Endothelial cell of umbilical vein (primary cell): Measurements from ENCODE around the gene MAFF. TPM values are rescaled to one million over a fixed set of nuclear protein-coding genes. Genes with fewer than 3 reads are reported as not detected.
A peak's percentile ranks its signal among the peaks of the same experiment; 100 is the strongest.

Experiments used
- Bru-seq: library from RNA; stranded (reverse); fragments of 400-500 nt; gene quantifications from one replicate; lab custom pipeline; 2021; lab: Mats Ljungman, UMichigan
- BruChase-seq, 2 experiments: library from RNA; stranded (reverse); fragments of 400-500 nt; gene quantifications; one replicate each; lab custom pipeline; 2021; lab: Mats Ljungman, UMichigan
- BruUV-seq: library from RNA; stranded (reverse); fragments of 400-500 nt; replicated peaks from 2 replicates; lab custom pipeline; 2021; lab: Mats Ljungman, UMichigan
- CTCF ChIA-PET: fragments of 300-600, 350-600 bp; sonication (Branson Sonifier 250); formaldehyde crosslinking; loops from one replicate; lab custom pipeline; 2021; ENCODE audit warnings: antibody characterized with exemption, inconsistent platforms; lab: Charles Lee
- POLR2A ChIA-PET: fragments of 300-600, 350-600 bp; sonication (Branson Sonifier 250); formaldehyde crosslinking; loops from one replicate; lab custom pipeline; 2021; ENCODE audit warnings: antibody characterized with exemption, inconsistent platforms; lab: Charles Lee
- DNase-seq: peaks from one replicate; pipeline ENCODE4 v3.0.0-alpha.2; 2011; ENCODE audit warnings: low read depth, low spot score
- FAIRE-seq: peaks from 2 replicates; lab custom pipeline; 2011; peaks lifted over from hg19 to GRCh38; lab: Jason Lieb, UNC
- H2AFZ ChIP-seq: 2 replicates; pipeline ENCODE4 v1.6.0; 2012; ENCODE audit warnings: low read depth, low read length, control low read depth, inconsistent platforms
- H3K27ac ChIP-seq: 2 replicates; pipeline ENCODE4 v1.5.1; 2011; ENCODE audit warnings: low read depth, mild to moderate bottlenecking, control low read depth, low read length, moderate library complexity; ENCODE audit not compliant: insufficient read depth
- H3K27me3 ChIP-seq, 2 experiments: 2 replicates each; pipeline versions ENCODE4 v1.6.0 to v1.6.1; 2011; ENCODE audit warnings: low read length in 2 of 2, mixed read lengths in 1 of 2; ENCODE audit not compliant: control insufficient read depth in 2 of 2, insufficient read depth in 2 of 2
- H3K36me3 ChIP-seq, 2 experiments: 2 replicates in 1 of 2; 3 replicates in 1 of 2; pipeline ENCODE4 v1.5.1; 2011; ENCODE audit warnings: low read length in 2 of 2, mild to moderate bottlenecking in 1 of 2, moderate library complexity in 1 of 2; ENCODE audit not compliant: control insufficient read depth in 2 of 2, insufficient read depth in 2 of 2; ENCODE audit errors: extremely low read depth in 1 of 2
- H3K4me1 ChIP-seq: 3 replicates; pipeline ENCODE4 v1.5.1; 2011; ENCODE audit warnings: mild to moderate bottlenecking, low read length; ENCODE audit not compliant: control insufficient read depth, insufficient read depth; ENCODE audit errors: extremely low read depth
- H3K4me2 ChIP-seq: 2 replicates; pipeline ENCODE4 v1.6.1; 2011; ENCODE audit warnings: low read length, control low read depth, mixed read lengths; ENCODE audit not compliant: insufficient read depth
- H3K4me3 ChIP-seq, 3 experiments: fragments of 200-600 bp in 1 of 3; sonication (generic), shearing (Covaris generic) in 1 of 3; replicated peaks in 1 of 3; 2 replicates each; pipeline ENCODE4 v1.5.1; 2011 to 2016; ENCODE audit warnings: control low read depth in 3 of 3, low read length in 3 of 3, mild to moderate bottlenecking in 2 of 3, inconsistent platforms in 1 of 3, low read depth in 1 of 3, moderate library complexity in 1 of 3; ENCODE audit not compliant: insufficient read depth in 1 of 3
- H3K79me2 ChIP-seq: 2 replicates; pipeline ENCODE4 v1.6.0; 2012; ENCODE audit warnings: low read length, inconsistent platforms; ENCODE audit not compliant: control insufficient read depth, insufficient read depth
- H3K9ac ChIP-seq: replicated peaks from 2 replicates; pipeline ENCODE3; 2011; ENCODE audit warnings: low read length, control low read depth; ENCODE audit not compliant: insufficient read depth; ENCODE audit errors: extremely low read depth
- H3K9me1 ChIP-seq: replicated peaks from 3 replicates; pipeline ENCODE4 v1.6.0; 2011; ENCODE audit warnings: mild to moderate bottlenecking, low read length; ENCODE audit not compliant: control insufficient read depth, insufficient read depth; ENCODE audit errors: extremely low read depth
- H3K9me3 ChIP-seq: replicated peaks from 2 replicates; pipeline ENCODE4 v1.5.1; 2012; ENCODE audit warnings: low read length, inconsistent platforms; ENCODE audit not compliant: control insufficient read depth, insufficient read depth
- H4K20me1 ChIP-seq: replicated peaks from 2 replicates; pipeline ENCODE3; 2011; ENCODE audit warnings: mild to moderate bottlenecking, low read length; ENCODE audit not compliant: control insufficient read depth, insufficient read depth; ENCODE audit errors: extremely low read depth
- CTCF ChIP-seq, 2 donors: IDR thresholded peaks; 1 replicate in 1 of 2; 2 replicates in 1 of 2; pipeline ENCODE4 v1.5.1; 2011; ENCODE audit warnings: low read length in 2 of 2, mild to moderate bottlenecking in 2 of 2, moderate library complexity in 2 of 2, control low read depth in 1 of 2, inconsistent platforms in 1 of 2, low read depth in 1 of 2; ENCODE audit not compliant: insufficient read depth in 1 of 2; ENCODE audit errors: extremely low read depth in 1 of 2
- EZH2 ChIP-seq: IDR thresholded peaks from 2 replicates; pipeline ENCODE4 v1.6.1; 2012; ENCODE audit warnings: borderline replicate concordance, low read depth, mild to moderate bottlenecking, moderate library complexity, low read length, inconsistent platforms; ENCODE audit not compliant: severe bottlenecking
- FOS ChIP-seq: IDR thresholded peaks from 2 replicates; pipeline ENCODE4 v1.6.1; 2011; ENCODE audit warnings: mild to moderate bottlenecking, low read length, moderate library complexity, borderline replicate concordance; ENCODE audit not compliant: insufficient read depth
- GATA2 ChIP-seq: IDR thresholded peaks from 2 replicates; pipeline ENCODE4 v1.7.0; 2011; ENCODE audit warnings: low read depth, mild to moderate bottlenecking, moderate library complexity, mixed read lengths, low read length; ENCODE audit not compliant: insufficient read length, insufficient read depth
- JUN ChIP-seq: IDR thresholded peaks from 2 replicates; pipeline ENCODE4 v1.6.1; 2011; ENCODE audit warnings: borderline replicate concordance, low read depth; ENCODE audit not compliant: insufficient read length, insufficient read depth
- MAX ChIP-seq: IDR thresholded peaks from 2 replicates; pipeline ENCODE4 v1.6.1; 2011; ENCODE audit not compliant: insufficient read depth, insufficient read length
- MYC ChIP-seq: IDR thresholded peaks from one replicate; pipeline ENCODE4 v1.6.1; 2011; ENCODE audit warnings: mild to moderate bottlenecking, low read depth, low read length
- POLR2A ChIP-seq: IDR thresholded peaks from 2 replicates; pipeline ENCODE4 v1.6.1; 2012; ENCODE audit warnings: low read depth, mild to moderate bottlenecking, control low read depth, low read length
- POLR2AphosphoS5 ChIP-seq: IDR thresholded peaks from 2 replicates; pipeline ENCODE4 v1.6.1; 2012; ENCODE audit warnings: low read depth, mild to moderate bottlenecking, control low read depth, low read length, moderate library complexity; ENCODE audit not compliant: insufficient read depth
- dilution Hi-C: fragments of 300-500 bp; cut with MboI; formaldehyde crosslinking; loops from one replicate; pipeline ENCODE4 v1.15.0; 2019; ENCODE audit warnings: low sequenced_read_pairs; ENCODE audit not compliant: extremely low pct_ligation_motif_present
- intact Hi-C: fragments of 100-400 bp; cut with micrococcal nuclease; formaldehyde crosslinking; loops from one replicate; pipeline ENCODE4 v1.10.0; 2022
- long read RNA-seq: library from polyadenylated mRNA; stranded (forward); transcript quantifications from one replicate; pipeline ENCODE4 v2.0.0, GENCODE V29; 2021
- polyA minus RNA-seq, 3 experiments: library from RNA; depleted of rRNA, polyadenylated mRNA; stranded (reverse); fragments of >200 nt; gene quantifications; 1 replicate in 1 of 3; 2 replicates in 2 of 3; pipeline ENCODE4 v1.2.3, GENCODE V29; 2011
- polyA plus RNA-seq, 4 experiments: library from polyadenylated mRNA; depleted of rRNA in 3 of 4; stranded (reverse) in 3 of 4; unstranded in 1 of 4; fragments of >200 nt; gene quantifications; 2 replicates each; pipeline versions ENCODE4 v1.2.1 to v1.2.3, GENCODE V29; 2011 to 2012; ENCODE audit warnings: missing spikeins in 1 of 4
- total RNA-seq: library from RNA; stranded (reverse); gene quantifications from 2 replicates; pipeline ENCODE4 v1.2.3, GENCODE V29; 2021

The MAFF gene
- total RNA-seq (59.5 and 61.2 TPM in 2 replicates), polyA plus RNA-seq (29.0 and 30.5 TPM in 2 replicates), polyA minus RNA-seq (16.2 and 18.6 TPM in 2 replicates), Bru-seq, nascent RNA (percentile 72 among the genes with signal in this experiment), BruChase-seq, experiment 1, labeled RNA remaining after a 6-hour chase (percentile 75 among the genes with signal in this experiment), BruChase-seq, experiment 2, labeled RNA remaining after a 2-hour chase (percentile 79 among the genes with signal in this experiment)
- 30.6 and 35.8 TPM in 2 replicates for polyA plus RNA-seq (2011; cell fraction: cytosol; rRNA removed)
- 23.2 and 24.2 TPM in 2 replicates for polyA plus RNA-seq (2011; cell fraction: nucleus; rRNA removed)
- 43.3 and 46.8 TPM in 2 replicates for polyA plus RNA-seq (2012)
- 6.8 TPM for polyA minus RNA-seq (2011; cell fraction: cytosol; rRNA and poly(A)+ RNA removed)
- 10.8 and 23.0 TPM in 2 replicates for polyA minus RNA-seq (2011; cell fraction: nucleus; rRNA and poly(A)+ RNA removed)
- long read RNA-seq, transcript MAFF-201 (3 exons, 2,490 nt): major isoform, 163 of 202 reads
- long read RNA-seq, partial matches to known transcripts: 25 of 202 reads
- long read RNA-seq, other reads (novel, unspliced or antisense): 11 of 202 reads

GRCh38 chr22:38201711-38202436, at the start of gene MAFF:
TSS of gene MAFF (plus strand) at chr22:38201994. CDS start at chr22:38213854, 11,860 bp downstream.
- no peaks in the 10 kb centered on the region for H3K9me3 ChIP-seq
- H3K4me3 ChIP-seq: peak within 1 kb of the TSS; percentile 70 to 92 (median 87)
- H2AFZ ChIP-seq: peak within 1 kb of the TSS; percentile 61
- H3K4me2 ChIP-seq: peak within 1 kb of the TSS; percentile 73
- FAIRE-seq (peak; percentile 96), DNase-seq (peak; percentile 97)
- POLR2A ChIA-PET: interaction anchor here (0.8 to 2.0 kb wide), 8 partner anchors 9 to 88 kb away, joined by 3 to 8 read pairs (median 4); partner anchors contain the start of gene PLA2G6
- H3K79me2 ChIP-seq: peaks cover 45% of the 10 kb centered on the region
- H4K20me1 ChIP-seq: no peaks in the 10 kb centered on the region
- peaks cover 0 to 4% of the 10 kb centered on the region in 2 experiments for H3K36me3 ChIP-seq
- CTCF ChIA-PET: interaction anchor here (0.8 to 3.6 kb wide), 12 partner anchors 9 to 104 kb away, joined by 3 to 24 read pairs (median 6); no protein-coding TSS in a partner anchor
- peak within 1 kb of the TSS; percentile 98 for H3K9ac ChIP-seq
- intact Hi-C loops (loop anchor here (1.0 kb wide), 4 partner anchors 21 to 88 kb away; partner anchors contain the start of gene PLA2G6), dilution Hi-C loops (no loop called here)
- peaks cover 24% of the 10 kb centered on the region for H3K4me1 ChIP-seq
- H3K27ac ChIP-seq: peak within 1 kb of the TSS; percentile 92
- H3K9me1 ChIP-seq: no peaks in the 10 kb centered on the region
- TF ChIP-seq CTCF (IDR thresholded peaks at IDR 0.05; ENCODE audit: extremely low read depth in 1 of 2, insufficient read depth in 1 of 2, low read depth in 1 of 2, low read length in 2 of 2) (no peak), POLR2AphosphoS5 (peak; percentile 94), MAX (no peak), EZH2 (no peak), POLR2A (peak; percentile 93), FOS (peak; percentile 54), MYC (no peak), JUN (peak; percentile 80), GATA2 (no peak)
- H3K27me3 ChIP-seq: no peaks in the 10 kb centered on the region
- BruUV-seq: no TSS peak
